Activated CD4-positive, alpha-beta memory T cell treated with anti-CD3 and anti-CD28 coated beads, Interleukin-2, amount 10 ng/mL, durations not matched to agents 7 days and 5 days (primary cell): Measurements from ENCODE around the gene MOCS3. TPM values are rescaled to one million over a fixed set of nuclear protein-coding genes. Genes with fewer than 3 reads are reported as not detected.

ENCODE experiments used
- CTCF ChIA-PET: fragments of 350-600 bp; sonication (Branson Sonifier 250); formaldehyde crosslinking; loops from one replicate; lab custom pipeline; 2021; ENCODE audit warnings: antibody characterized with exemption, inconsistent platforms; lab: Charles Lee
- POLR2A ChIA-PET: fragments of 350-600 bp; sonication (Branson Sonifier 250); formaldehyde crosslinking; loops from one replicate; lab custom pipeline; 2021; ENCODE audit warnings: antibody characterized with exemption; lab: Charles Lee
- DNase-seq: peaks from one replicate; pipeline ENCODE4 v3.0.0-alpha.2; 2020
- H3K27ac Mint-ChIP-seq: one replicate; pipeline ENCODE4 v1.8.0; 2021; ENCODE audit warnings: mild to moderate bottlenecking, mixed read lengths
- H3K27me3 Mint-ChIP-seq: one replicate; pipeline ENCODE4 v1.8.0; 2021; ENCODE audit warnings: mixed read lengths
- H3K36me3 Mint-ChIP-seq: one replicate; pipeline ENCODE4 v1.8.0; 2021; ENCODE audit warnings: low read depth, mixed read lengths
- H3K4me1 Mint-ChIP-seq: one replicate; pipeline ENCODE4 v1.8.0; 2021; ENCODE audit warnings: mixed read lengths
- H3K4me3 Mint-ChIP-seq: one replicate; pipeline ENCODE4 v1.8.0; 2021; ENCODE audit warnings: mild to moderate bottlenecking, mixed read lengths
- H3K9me3 Mint-ChIP-seq: one replicate; pipeline ENCODE4 v1.8.0; 2021; ENCODE audit warnings: mixed read lengths
- total RNA-seq, 2 experiments: library from RNA; stranded (reverse); gene quantifications; one replicate each; pipeline ENCODE4 v1.2.3, GENCODE V29; 2021

Gene MOCS3
- total RNA-seq, 2 experiments from 2014 or later = 4.1 to 4.7 TPM

GRCh38 chr20:50921803-50922501 lies 36.7 kb upstream of the MOCS3 start:
- H3K27ac Mint-ChIP-seq = no peak overlapping the region
- no peaks in the 10 kb centered on the region for H3K9me3 Mint-ChIP-seq
- H3K4me3 Mint-ChIP-seq = no peak overlapping the region
- DNase-seq = no peak
- POLR2A ChIA-PET = interaction anchor here (0.7 to 2.0 kb wide), 5 partner anchors 8 to 127 kb away, joined by 3 to 9 read pairs (median 4); partner anchors contain the start of genes ADNP, BCAS4, DPM1 and MOCS3
- H3K4me1 Mint-ChIP-seq = peaks cover 45% of the 10 kb centered on the region
- H3K36me3 Mint-ChIP-seq = peaks cover 37% of the 10 kb centered on the region
- no peaks in the 10 kb centered on the region for H3K27me3 Mint-ChIP-seq
- CTCF ChIA-PET = interaction anchor here (2.6 to 16.8 kb wide), 2 partner anchors 7 to 130 kb away, joined by 20 to 289 read pairs; partner anchors contain the start of gene BCAS4

GRCh38 chr20:50924261-50924920 lies 34.2 kb upstream of the MOCS3 start:
- H3K27ac Mint-ChIP-seq = no peak overlapping the region
- no peaks in the 10 kb centered on the region for H3K9me3 Mint-ChIP-seq
- no peaks in the 10 kb centered on the region for H3K27me3 Mint-ChIP-seq
- ChIA-PET CTCF (interaction anchor here (16.8 kb wide), 1 partner anchor 132 kb away, joined by 289 read pairs; the partner anchor contains the start of gene BCAS4), POLR2A (interaction anchor here (1.2 to 9.5 kb wide), 5 partner anchors 10 to 132 kb away, joined by 4 to 134 read pairs (median 5); partner anchors contain the start of genes BCAS4 and DPM1)
- H3K36me3 Mint-ChIP-seq = peaks cover 53% of the 10 kb centered on the region
- H3K4me3 Mint-ChIP-seq = no peak overlapping the region
- H3K4me1 Mint-ChIP-seq = peaks cover 57% of the 10 kb centered on the region
- no peak for DNase-seq

- Mint-ChIP-seq H3K36me3 (peaks cover 57% of the 10 kb centered on the region), H3K27ac (no peak overlapping the region), H3K4me1 (peaks cover 54% of the 10 kb centered on the region), H3K27me3 (no peaks in the 10 kb centered on the region), H3K9me3 (no peaks in the 10 kb centered on the region), H3K4me3 (no peak overlapping the region)
- DNase-seq = no peak
- CTCF ChIA-PET = interaction anchor here (3.4 to 16.8 kb wide), 2 partner anchors 31 to 134 kb away, joined by 40 to 289 read pairs; partner anchors contain the start of genes BCAS4, DPM1 and MOCS3
- POLR2A ChIA-PET = interaction anchor here (1.0 to 9.5 kb wide), 2 partner anchors 32 to 134 kb away, joined by 5 to 134 read pairs; partner anchors contain the start of genes BCAS4, DPM1 and MOCS3
These were observed 32.1 kb upstream of the MOCS3 start for GRCh38 chr20:50926530-50926929.

- H3K9me3 Mint-ChIP-seq = no peaks in the 10 kb centered on the region
- H3K4me1 Mint-ChIP-seq = peaks cover 60% of the 10 kb centered on the region
- ChIA-PET CTCF (interaction anchor here (1.2 to 16.8 kb wide), 15 partner anchors 8 to 179 kb away, joined by 3 to 289 read pairs (median 7); partner anchors contain the start of genes BCAS4, DPM1 and MOCS3), POLR2A (interaction anchor here (2.5 to 9.5 kb wide), 4 partner anchors 15 to 136 kb away, joined by 9 to 170 read pairs (median 90); partner anchors contain the start of genes BCAS4, DPM1 and MOCS3)
- no peaks in the 10 kb centered on the region for H3K27me3 Mint-ChIP-seq
- DNase-seq = no peak
- H3K36me3 Mint-ChIP-seq = peaks cover 64% of the 10 kb centered on the region
- H3K27ac Mint-ChIP-seq = peak overlapping the region; percentile 53
- H3K4me3 Mint-ChIP-seq = peak overlapping the region; percentile 91
These were observed 30.1 kb upstream of the MOCS3 start for GRCh38 chr20:50928469-50928868.

- Mint-ChIP-seq H3K9me3 (no peaks in the 10 kb centered on the region), H3K4me1 (peaks cover 56% of the 10 kb centered on the region), H3K27ac (peak overlapping the region; percentile 96), H3K4me3 (peak overlapping the region; percentile 91), H3K36me3 (peaks cover 64% of the 10 kb centered on the region), H3K27me3 (no peaks in the 10 kb centered on the region)
- ChIA-PET POLR2A (interaction anchor here (0.5 to 9.5 kb wide), 15 partner anchors 7 to 1333 kb away, joined by 3 to 170 read pairs (median 5); partner anchors contain the start of genes BCAS4, DPM1 and MOCS3), CTCF (interaction anchor here (0.6 to 16.8 kb wide), 30 partner anchors 9 to 570 kb away, joined by 3 to 289 read pairs (median 4); partner anchors contain the start of genes BCAS4, DPM1 and MOCS3)
- peak; percentile 96 for DNase-seq
These were observed 29.1 kb upstream of the MOCS3 start for GRCh38 chr20:50929299-50930138.

- Mint-ChIP-seq H3K27me3 (no peaks in the 10 kb centered on the region), H3K4me3 (peak overlapping the region; percentile 91), H3K27ac (peak overlapping the region; percentile 96), H3K9me3 (no peaks in the 10 kb centered on the region), H3K36me3 (peaks cover 63% of the 10 kb centered on the region), H3K4me1 (peaks cover 49% of the 10 kb centered on the region)
- CTCF ChIA-PET = interaction anchor here (1.0 to 16.8 kb wide), 21 partner anchors 10 to 569 kb away, joined by 3 to 289 read pairs (median 6); partner anchors contain the start of genes BCAS4, DPM1 and MOCS3
- POLR2A ChIA-PET = interaction anchor here (0.5 to 9.5 kb wide), 18 partner anchors 8 to 1334 kb away, joined by 3 to 170 read pairs (median 5); partner anchors contain the start of genes BCAS4, DPM1, MOCS3 and PTPN1
- peak; percentile 38 for DNase-seq
These were observed 28.3 kb upstream of the MOCS3 start for GRCh38 chr20:50930139-50930975.

GRCh38 chr20:50930976-50931305 lies 27.7 kb upstream of the MOCS3 start:
- Mint-ChIP-seq H3K9me3 (no peaks in the 10 kb centered on the region), H3K4me1 (peaks cover 46% of the 10 kb centered on the region), H3K4me3 (peak overlapping the region; percentile 81), H3K36me3 (peaks cover 63% of the 10 kb centered on the region), H3K27me3 (no peaks in the 10 kb centered on the region), H3K27ac (peak overlapping the region; percentile 92)
- ChIA-PET CTCF (interaction anchor here (0.6 to 16.8 kb wide), 8 partner anchors 12 to 139 kb away, joined by 3 to 289 read pairs (median 4); partner anchors contain the start of genes BCAS4, DPM1 and MOCS3), POLR2A (interaction anchor here (0.6 to 9.5 kb wide), 18 partner anchors 9 to 570 kb away, joined by 3 to 170 read pairs (median 4); partner anchors contain the start of genes BCAS4, DPM1, MOCS3 and PTPN1)
- DNase-seq = no peak

GRCh38 chr20:50931306-50932015 lies 27.2 kb upstream of the MOCS3 start, which contains the start of gene ADNP:
ADNP (minus strand) TSS chr20:50931437; CDS start chr20:50903996, 27,441 bp downstream.
- POLR2A ChIA-PET = interaction anchor here (0.6 to 9.5 kb wide), 22 partner anchors 9 to 569 kb away, joined by 3 to 170 read pairs (median 4); partner anchors contain the start of genes BCAS4, DPM1, MOCS3 and PTPN1
- DNase-seq = peak; percentile 90
- Mint-ChIP-seq H3K36me3 (peaks cover 65% of the 10 kb centered on the region), H3K4me3 (peak within 1 kb of the TSS; percentile 91), H3K27me3 (no peaks in the 10 kb centered on the region), H3K9me3 (no peaks in the 10 kb centered on the region), H3K27ac (peak within 1 kb of the TSS; percentile 92), H3K4me1 (peaks cover 43% of the 10 kb centered on the region)
- CTCF ChIA-PET = interaction anchor here (0.6 to 16.8 kb wide), 9 partner anchors 11 to 139 kb away, joined by 3 to 289 read pairs (median 4); partner anchors contain the start of genes BCAS4, DPM1 and MOCS3

- peaks cover 66% of the 10 kb centered on the region for H3K36me3 Mint-ChIP-seq
- peak overlapping the region; percentile 92 for H3K27ac Mint-ChIP-seq
- CTCF ChIA-PET = interaction anchor here (0.7 to 16.8 kb wide), 8 partner anchors 14 to 140 kb away, joined by 3 to 289 read pairs (median 4); partner anchors contain the start of genes BCAS4, DPM1 and MOCS3
These were observed 26.6 kb upstream of the MOCS3 start for GRCh38 chr20:50932016-50932485.

More at GRCh38 chr20:50932016-50932485, 26.6 kb upstream of the MOCS3 start:
- Mint-ChIP-seq H3K4me1 (peaks cover 39% of the 10 kb centered on the region), H3K27me3 (no peaks in the 10 kb centered on the region), H3K9me3 (no peaks in the 10 kb centered on the region), H3K4me3 (peak overlapping the region; percentile 81)
- POLR2A ChIA-PET = interaction anchor here (0.8 to 9.5 kb wide), 17 partner anchors 8 to 569 kb away, joined by 3 to 170 read pairs (median 5); partner anchors contain the start of genes BCAS4, DPM1 and MOCS3
- DNase-seq = no peak
